ENCODE results near the gene CHCHD3.

GRCh38 chr7:132756484-132756990 lies 325.4 kb downstream of the CHCHD3 start:
- TF ChIP-seq CTCF (conservative IDR thresholded peaks at IDR 0.05; ENCODE audit: low read depth, low read length), result no peak
- TF ChIP-seq EZH2 (IDR thresholded peaks at IDR 0.05; ENCODE audit: low read length, unreplicated experiment), result no peak
- no peak for TF ChIP-seq EZH2phosphoT487 (IDR thresholded peaks at IDR 0.05; ENCODE audit: borderline replicate concordance, low read length)
